GM23338 (cell line): ENCODE measurements around the gene RPGRIP1L. TPM values are rescaled to one million over a fixed set of nuclear protein-coding genes. Genes with fewer than 3 reads are reported as not detected.

Experiments
- ATAC-seq: fragments of 200-7000 bp; cut with Tn5 transposase; 3 replicates; pipeline ENCODE4 v1.9.1; 2020
- DNase-seq: peaks from one replicate; pipeline ENCODE4 v3.0.0-alpha.2; 2015; ENCODE audit warnings: low spot score
- H2AFZ ChIP-seq: fragments of 200-600 bp; sonication (generic); 2 replicates; pipeline ENCODE4 v1.8.0; 2016; ENCODE audit warnings: antibody characterized with exemption, mild to moderate bottlenecking, moderate library complexity
- H3F3A ChIP-seq: fragments of 200-600 bp; sonication (generic); replicated peaks from 2 replicates; pipeline ENCODE4 v1.8.0; 2017; ENCODE audit warnings: antibody characterized with exemption, mixed run types, low read depth
- H3K27ac ChIP-seq: fragments of 200-600 bp; sonication (generic); 2 replicates; pipeline ENCODE4 v1.6.1; 2016; ENCODE audit warnings: low read depth
- H3K27me3 ChIP-seq: fragments of 200-600 bp; sonication (generic); 2 replicates; pipeline ENCODE4 v1.8.0; 2016; ENCODE audit warnings: mild to moderate bottlenecking, mixed run types, moderate library complexity; ENCODE audit not compliant: insufficient read depth
- H3K36me3 ChIP-seq: fragments of 200-600 bp; sonication (generic); 2 replicates; pipeline ENCODE4 v1.8.0; 2016; ENCODE audit warnings: mild to moderate bottlenecking; ENCODE audit not compliant: insufficient read depth
- H3K4me1 ChIP-seq: fragments of 200-600 bp; sonication (generic); 2 replicates; pipeline ENCODE4 v1.8.0; 2016; ENCODE audit warnings: mild to moderate bottlenecking, moderate library complexity; ENCODE audit not compliant: insufficient read depth
- H3K4me2 ChIP-seq: fragments of 200-600 bp; sonication (generic); 2 replicates; pipeline ENCODE4 v1.7.1; 2017; ENCODE audit warnings: mixed run types
- H3K4me3 ChIP-seq: fragments of 200-600 bp; sonication (generic); 2 replicates; pipeline ENCODE4 v1.6.1; 2016; ENCODE audit warnings: mixed run types
- H3K79me2 ChIP-seq: fragments of 200-600 bp; sonication (generic); replicated peaks from 2 replicates; pipeline ENCODE4 v1.8.0; 2017; ENCODE audit warnings: mild to moderate bottlenecking; ENCODE audit not compliant: insufficient read depth
- H3K9me2 ChIP-seq: fragments of 200-600 bp; sonication (generic); 2 replicates; pipeline ENCODE4 v1.8.0; 2017; ENCODE audit not compliant: insufficient read depth
- H4K20me1 ChIP-seq: fragments of 200-600 bp; sonication (generic); replicated peaks from 2 replicates; pipeline ENCODE4 v1.8.0; 2017; ENCODE audit warnings: mild to moderate bottlenecking; ENCODE audit not compliant: insufficient read depth
- H3K27ac Mint-ChIP-seq: 2 replicates; pipeline ENCODE4 v1.8.0; 2020; ENCODE audit warnings: inconsistent platforms, mild to moderate bottlenecking, moderate library complexity, mixed read lengths
- H3K27me3 Mint-ChIP-seq: 3 replicates; pipeline ENCODE4 v1.8.0; 2022; ENCODE audit warnings: low read depth, mild to moderate bottlenecking, moderate library complexity, mixed read lengths, inconsistent platforms; ENCODE audit not compliant: insufficient read depth, poor library complexity
- H3K36me3 Mint-ChIP-seq: 3 replicates; pipeline ENCODE4 v1.8.0; 2021; ENCODE audit warnings: low read depth, mild to moderate bottlenecking, inconsistent platforms, moderate library complexity, mixed read lengths
- H3K4me1 Mint-ChIP-seq: 3 replicates; pipeline ENCODE4 v1.8.0; 2020; ENCODE audit warnings: mild to moderate bottlenecking, inconsistent platforms, mixed read lengths
- H3K4me3 Mint-ChIP-seq: 3 replicates; pipeline ENCODE4 v1.8.0; 2021; ENCODE audit warnings: moderate library complexity, mild to moderate bottlenecking, inconsistent platforms, mixed read lengths
- H3K9me3 Mint-ChIP-seq: 3 replicates; pipeline ENCODE4 v1.8.0; 2020; ENCODE audit warnings: moderate library complexity, mild to moderate bottlenecking, inconsistent platforms, mixed read lengths
- CREB1 ChIP-seq: fragments of 250-450 bp; sonication (Bioruptor Pico); IDR thresholded peaks from 2 replicates; pipeline ENCODE4 v1.5.0; 2020; ENCODE audit warnings: low read depth, mild to moderate bottlenecking, moderate library complexity
- EZH2 ChIP-seq: fragments of 200-600 bp; sonication (generic); IDR thresholded peaks from one replicate; pipeline ENCODE4 v1.8.0; 2017; ENCODE audit warnings: antibody characterized with exemption, mild to moderate bottlenecking, low read depth; ENCODE audit not compliant: unreplicated experiment
- EZH2phosphoT487 ChIP-seq: fragments of 200-600 bp; sonication (generic); IDR thresholded peaks from one replicate; pipeline ENCODE4 v1.8.1; 2018; ENCODE audit warnings: antibody characterized with exemption; ENCODE audit not compliant: unreplicated experiment
- JUNB ChIP-seq: IDR thresholded peaks from one replicate; pipeline ENCODE4 v1.6.1; 2016; ENCODE audit warnings: antibody characterized with exemption; ENCODE audit not compliant: unreplicated experiment
- NANOG ChIP-seq: IDR thresholded peaks from 2 replicates; pipeline ENCODE4 v1.6.1; 2016; ENCODE audit warnings: antibody characterized with exemption, borderline replicate concordance
- POLR2AphosphoS5 ChIP-seq: IDR thresholded peaks from 2 replicates; pipeline ENCODE4 v1.6.1; 2016; ENCODE audit warnings: antibody characterized with exemption, low read depth
- STAT1 ChIP-seq: IDR thresholded peaks from one replicate; pipeline ENCODE4 v1.6.1; 2016; ENCODE audit warnings: antibody characterized with exemption; ENCODE audit not compliant: unreplicated experiment
- ZNF114 ChIP-seq: fragments of 250-450 bp; sonication (Bioruptor Pico); IDR thresholded peaks from 2 replicates; pipeline ENCODE4 v1.5.0; 2020; ENCODE audit warnings: mild to moderate bottlenecking, moderate library complexity
- ZNF331 ChIP-seq: fragments of 250-450 bp; sonication (Bioruptor Pico); IDR thresholded peaks from 2 replicates; pipeline ENCODE4 v1.5.0; 2020; ENCODE audit warnings: low read depth, mild to moderate bottlenecking, moderate library complexity
- polyA plus RNA-seq: library from polyadenylated mRNA; unstranded; fragments of >200 nt; fragmentation: Nextera tagmentation; extraction: Ambion mirVana; gene quantifications from 2 replicates; pipeline ENCODE4 v1.2.1, GENCODE V29; 2016
- total RNA-seq: library from RNA; depleted of rRNA; stranded (reverse); fragments of >200 nt; shearing (Covaris generic); gene quantifications from 2 replicates; pipeline ENCODE4 v1.2.3, GENCODE V29; 2014
- TF ChIP-seq, protein P1 (sequence below): IDR thresholded peaks from 2 replicates; pipeline ENCODE4 v1.6.1; 2016; ENCODE audit warnings: antibody characterized with exemption
- TF ChIP-seq, protein P2 (sequence below), 2 experiments: fragments of 200-600 bp in 1 of 2; sonication (generic) in 1 of 2; conservative IDR thresholded peaks; 2 replicates each; pipeline versions ENCODE4 v1.5.1 to v1.6.1; 2016 to 2017; ENCODE audit warnings: antibody characterized with exemption in 2 of 2, low read depth in 2 of 2, mild to moderate bottlenecking in 2 of 2, moderate library complexity in 1 of 2
- TF ChIP-seq, protein P3 (sequence below): IDR thresholded peaks from one replicate; pipeline ENCODE4 v1.6.1; 2018; ENCODE audit warnings: antibody characterized with exemption; ENCODE audit not compliant: unreplicated experiment
- TF ChIP-seq, protein P4 (sequence below): fragments of 250-450 bp; sonication (Bioruptor Pico); IDR thresholded peaks from 2 replicates; pipeline ENCODE4 v1.5.0; 2020; ENCODE audit warnings: mild to moderate bottlenecking, moderate library complexity

The RPGRIP1L gene
- total and polyA plus RNA-seq, 2 experiments from 2014 or later = 11.4 to 21.3 TPM

DNA sequence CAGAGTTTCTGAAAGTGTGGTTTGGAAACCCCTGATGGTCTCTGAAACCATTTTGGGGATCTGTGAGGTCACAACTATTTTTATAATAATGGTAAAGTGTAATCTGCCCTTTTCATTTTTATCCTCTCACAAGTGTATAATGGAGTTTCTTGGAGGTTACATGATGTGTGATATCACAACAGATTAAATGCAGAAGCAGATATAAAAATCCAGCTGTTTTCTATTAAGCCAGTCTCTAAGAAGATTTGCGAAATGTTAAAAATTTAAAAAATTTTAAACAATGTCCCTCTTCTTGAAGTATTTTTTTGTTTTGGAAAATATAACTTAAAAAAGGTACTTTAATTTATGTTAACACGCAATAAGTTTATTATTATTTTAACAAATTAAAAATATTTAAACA, 48.7 kb downstream of the RPGRIP1L start:
- Histone ChIP-seq H4K20me1 (no peaks in the 10 kb centered on the region), H3K27ac (no peak overlapping the region), H3K36me3 (no peaks in the 10 kb centered on the region), H3K4me1 (peaks cover 8% of the 10 kb centered on the region), H2AFZ (no peak overlapping the region), H3K27me3 (no peaks in the 10 kb centered on the region), H3K4me3 (no peak overlapping the region), H3K9me2 (no peaks in the 10 kb centered on the region), H3F3A (no peaks in the 10 kb centered on the region), H3K4me2 (no peak overlapping the region), H3K79me2 (no peaks in the 10 kb centered on the region)
- no peak for DNase-seq
- H3K27me3 Mint-ChIP-seq = no peaks in the 10 kb centered on the region
- H3K9me3 Mint-ChIP-seq = no peaks in the 10 kb centered on the region
- no peak for ATAC-seq
- TF ChIP-seq, protein P1, sequence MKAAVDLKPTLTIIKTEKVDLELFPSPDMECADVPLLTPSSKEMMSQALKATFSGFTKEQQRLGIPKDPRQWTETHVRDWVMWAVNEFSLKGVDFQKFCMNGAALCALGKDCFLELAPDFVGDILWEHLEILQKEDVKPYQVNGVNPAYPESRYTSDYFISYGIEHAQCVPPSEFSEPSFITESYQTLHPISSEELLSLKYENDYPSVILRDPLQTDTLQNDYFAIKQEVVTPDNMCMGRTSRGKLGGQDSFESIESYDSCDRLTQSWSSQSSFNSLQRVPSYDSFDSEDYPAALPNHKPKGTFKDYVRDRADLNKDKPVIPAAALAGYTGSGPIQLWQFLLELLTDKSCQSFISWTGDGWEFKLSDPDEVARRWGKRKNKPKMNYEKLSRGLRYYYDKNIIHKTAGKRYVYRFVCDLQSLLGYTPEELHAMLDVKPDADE = no peak
- no peak for TF ChIP-seq CREB1
- TF ChIP-seq JUNB = no peak
- TF ChIP-seq, protein P2, sequence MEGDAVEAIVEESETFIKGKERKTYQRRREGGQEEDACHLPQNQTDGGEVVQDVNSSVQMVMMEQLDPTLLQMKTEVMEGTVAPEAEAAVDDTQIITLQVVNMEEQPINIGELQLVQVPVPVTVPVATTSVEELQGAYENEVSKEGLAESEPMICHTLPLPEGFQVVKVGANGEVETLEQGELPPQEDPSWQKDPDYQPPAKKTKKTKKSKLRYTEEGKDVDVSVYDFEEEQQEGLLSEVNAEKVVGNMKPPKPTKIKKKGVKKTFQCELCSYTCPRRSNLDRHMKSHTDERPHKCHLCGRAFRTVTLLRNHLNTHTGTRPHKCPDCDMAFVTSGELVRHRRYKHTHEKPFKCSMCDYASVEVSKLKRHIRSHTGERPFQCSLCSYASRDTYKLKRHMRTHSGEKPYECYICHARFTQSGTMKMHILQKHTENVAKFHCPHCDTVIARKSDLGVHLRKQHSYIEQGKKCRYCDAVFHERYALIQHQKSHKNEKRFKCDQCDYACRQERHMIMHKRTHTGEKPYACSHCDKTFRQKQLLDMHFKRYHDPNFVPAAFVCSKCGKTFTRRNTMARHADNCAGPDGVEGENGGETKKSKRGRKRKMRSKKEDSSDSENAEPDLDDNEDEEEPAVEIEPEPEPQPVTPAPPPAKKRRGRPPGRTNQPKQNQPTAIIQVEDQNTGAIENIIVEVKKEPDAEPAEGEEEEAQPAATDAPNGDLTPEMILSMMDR (conservative IDR thresholded peaks at IDR 0.05; ENCODE audit: low read depth in 2 of 2) = no peak
- TF ChIP-seq EZH2phosphoT487 = no peak
- TF ChIP-seq POLR2AphosphoS5 = no peak
- TF ChIP-seq NANOG = no peak
- TF ChIP-seq, protein P3, sequence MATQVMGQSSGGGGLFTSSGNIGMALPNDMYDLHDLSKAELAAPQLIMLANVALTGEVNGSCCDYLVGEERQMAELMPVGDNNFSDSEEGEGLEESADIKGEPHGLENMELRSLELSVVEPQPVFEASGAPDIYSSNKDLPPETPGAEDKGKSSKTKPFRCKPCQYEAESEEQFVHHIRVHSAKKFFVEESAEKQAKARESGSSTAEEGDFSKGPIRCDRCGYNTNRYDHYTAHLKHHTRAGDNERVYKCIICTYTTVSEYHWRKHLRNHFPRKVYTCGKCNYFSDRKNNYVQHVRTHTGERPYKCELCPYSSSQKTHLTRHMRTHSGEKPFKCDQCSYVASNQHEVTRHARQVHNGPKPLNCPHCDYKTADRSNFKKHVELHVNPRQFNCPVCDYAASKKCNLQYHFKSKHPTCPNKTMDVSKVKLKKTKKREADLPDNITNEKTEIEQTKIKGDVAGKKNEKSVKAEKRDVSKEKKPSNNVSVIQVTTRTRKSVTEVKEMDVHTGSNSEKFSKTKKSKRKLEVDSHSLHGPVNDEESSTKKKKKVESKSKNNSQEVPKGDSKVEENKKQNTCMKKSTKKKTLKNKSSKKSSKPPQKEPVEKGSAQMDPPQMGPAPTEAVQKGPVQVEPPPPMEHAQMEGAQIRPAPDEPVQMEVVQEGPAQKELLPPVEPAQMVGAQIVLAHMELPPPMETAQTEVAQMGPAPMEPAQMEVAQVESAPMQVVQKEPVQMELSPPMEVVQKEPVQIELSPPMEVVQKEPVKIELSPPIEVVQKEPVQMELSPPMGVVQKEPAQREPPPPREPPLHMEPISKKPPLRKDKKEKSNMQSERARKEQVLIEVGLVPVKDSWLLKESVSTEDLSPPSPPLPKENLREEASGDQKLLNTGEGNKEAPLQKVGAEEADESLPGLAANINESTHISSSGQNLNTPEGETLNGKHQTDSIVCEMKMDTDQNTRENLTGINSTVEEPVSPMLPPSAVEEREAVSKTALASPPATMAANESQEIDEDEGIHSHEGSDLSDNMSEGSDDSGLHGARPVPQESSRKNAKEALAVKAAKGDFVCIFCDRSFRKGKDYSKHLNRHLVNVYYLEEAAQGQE = no peak
- no peak for TF ChIP-seq STAT1
- no peak for TF ChIP-seq ZNF114 (CRISPR knock-in tag)
- TF ChIP-seq, protein P4, sequence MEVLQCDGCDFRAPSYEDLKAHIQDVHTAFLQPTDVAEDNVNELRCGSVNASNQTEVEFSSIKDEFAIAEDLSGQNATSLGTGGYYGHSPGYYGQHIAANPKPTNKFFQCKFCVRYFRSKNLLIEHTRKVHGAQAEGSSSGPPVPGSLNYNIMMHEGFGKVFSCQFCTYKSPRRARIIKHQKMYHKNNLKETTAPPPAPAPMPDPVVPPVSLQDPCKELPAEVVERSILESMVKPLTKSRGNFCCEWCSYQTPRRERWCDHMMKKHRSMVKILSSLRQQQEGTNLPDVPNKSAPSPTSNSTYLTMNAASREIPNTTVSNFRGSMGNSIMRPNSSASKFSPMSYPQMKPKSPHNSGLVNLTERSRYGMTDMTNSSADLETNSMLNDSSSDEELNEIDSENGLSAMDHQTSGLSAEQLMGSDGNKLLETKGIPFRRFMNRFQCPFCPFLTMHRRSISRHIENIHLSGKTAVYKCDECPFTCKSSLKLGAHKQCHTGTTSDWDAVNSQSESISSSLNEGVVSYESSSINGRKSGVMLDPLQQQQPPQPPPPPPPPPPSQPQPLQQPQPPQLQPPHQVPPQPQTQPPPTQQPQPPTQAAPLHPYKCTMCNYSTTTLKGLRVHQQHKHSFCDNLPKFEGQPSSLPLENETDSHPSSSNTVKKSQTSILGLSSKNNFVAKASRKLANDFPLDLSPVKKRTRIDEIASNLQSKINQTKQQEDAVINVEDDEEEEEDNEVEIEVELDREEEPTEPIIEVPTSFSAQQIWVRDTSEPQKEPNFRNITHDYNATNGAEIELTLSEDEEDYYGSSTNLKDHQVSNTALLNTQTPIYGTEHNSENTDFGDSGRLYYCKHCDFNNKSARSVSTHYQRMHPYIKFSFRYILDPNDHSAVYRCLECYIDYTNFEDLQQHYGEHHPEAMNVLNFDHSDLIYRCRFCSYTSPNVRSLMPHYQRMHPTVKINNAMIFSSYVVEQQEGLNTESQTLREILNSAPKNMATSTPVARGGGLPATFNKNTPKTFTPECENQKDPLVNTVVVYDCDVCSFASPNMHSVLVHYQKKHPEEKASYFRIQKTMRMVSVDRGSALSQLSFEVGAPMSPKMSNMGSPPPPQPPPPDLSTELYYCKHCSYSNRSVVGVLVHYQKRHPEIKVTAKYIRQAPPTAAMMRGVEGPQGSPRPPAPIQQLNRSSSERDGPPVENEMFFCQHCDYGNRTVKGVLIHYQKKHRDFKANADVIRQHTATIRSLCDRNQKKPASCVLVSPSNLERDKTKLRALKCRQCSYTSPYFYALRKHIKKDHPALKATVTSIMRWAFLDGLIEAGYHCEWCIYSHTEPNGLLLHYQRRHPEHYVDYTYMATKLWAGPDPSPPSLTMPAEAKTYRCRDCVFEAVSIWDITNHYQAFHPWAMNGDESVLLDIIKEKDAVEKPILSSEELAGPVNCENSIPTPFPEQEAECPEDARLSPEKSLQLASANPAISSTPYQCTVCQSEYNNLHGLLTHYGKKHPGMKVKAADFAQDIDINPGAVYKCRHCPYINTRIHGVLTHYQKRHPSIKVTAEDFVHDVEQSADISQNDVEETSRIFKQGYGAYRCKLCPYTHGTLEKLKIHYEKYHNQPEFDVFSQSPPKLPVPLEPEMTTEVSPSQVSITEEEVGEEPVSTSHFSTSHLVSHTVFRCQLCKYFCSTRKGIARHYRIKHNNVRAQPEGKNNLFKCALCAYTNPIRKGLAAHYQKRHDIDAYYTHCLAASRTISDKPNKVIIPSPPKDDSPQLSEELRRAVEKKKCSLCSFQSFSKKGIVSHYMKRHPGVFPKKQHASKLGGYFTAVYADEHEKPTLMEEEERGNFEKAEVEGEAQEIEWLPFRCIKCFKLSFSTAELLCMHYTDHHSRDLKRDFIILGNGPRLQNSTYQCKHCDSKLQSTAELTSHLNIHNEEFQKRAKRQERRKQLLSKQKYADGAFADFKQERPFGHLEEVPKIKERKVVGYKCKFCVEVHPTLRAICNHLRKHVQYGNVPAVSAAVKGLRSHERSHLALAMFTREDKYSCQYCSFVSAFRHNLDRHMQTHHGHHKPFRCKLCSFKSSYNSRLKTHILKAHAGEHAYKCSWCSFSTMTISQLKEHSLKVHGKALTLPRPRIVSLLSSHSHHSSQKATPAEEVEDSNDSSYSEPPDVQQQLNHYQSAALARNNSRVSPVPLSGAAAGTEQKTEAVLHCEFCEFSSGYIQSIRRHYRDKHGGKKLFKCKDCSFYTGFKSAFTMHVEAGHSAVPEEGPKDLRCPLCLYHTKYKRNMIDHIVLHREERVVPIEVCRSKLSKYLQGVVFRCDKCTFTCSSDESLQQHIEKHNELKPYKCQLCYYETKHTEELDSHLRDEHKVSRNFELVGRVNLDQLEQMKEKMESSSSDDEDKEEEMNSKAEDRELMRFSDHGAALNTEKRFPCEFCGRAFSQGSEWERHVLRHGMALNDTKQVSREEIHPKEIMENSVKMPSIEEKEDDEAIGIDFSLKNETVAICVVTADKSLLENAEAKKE (CRISPR knock-in tag) = no peak
- TF ChIP-seq EZH2 = no peak
- TF ChIP-seq ZNF331 (CRISPR knock-in tag) = no peak
- no peak overlapping the region for H3K4me3 Mint-ChIP-seq
- H3K4me1 Mint-ChIP-seq = peaks cover 8% of the 10 kb centered on the region
- peaks cover 7% of the 10 kb centered on the region; the same call in 1 of the 3 replicates for H3K36me3 Mint-ChIP-seq
- H3K27ac Mint-ChIP-seq = no peak overlapping the region
